H1 (cell line): ENCODE measurements around the gene NIFK. TPM values are rescaled to one million over a fixed set of nuclear protein-coding genes. Genes with fewer than 3 reads are reported as not detected.
A peak's percentile ranks its signal among the peaks of the same experiment; 100 is the strongest.

Experiments
- CTCF ChIA-PET: fragments of 300-600 bp; sonication (Branson Sonifier 250); formaldehyde crosslinking; loops from one replicate; lab custom pipeline; 2021; ENCODE audit not compliant: partially characterized antibody; lab: Charles Lee
- POLR2A ChIA-PET: fragments of 300-600 bp; sonication (Branson Sonifier 250); formaldehyde crosslinking; loops from one replicate; lab custom pipeline; 2021; ENCODE audit warnings: inconsistent platforms; ENCODE audit not compliant: partially characterized antibody; lab: Charles Lee
- DNase-seq, 2 experiments: peaks; one replicate each; pipeline versions ENCODE4 v3.0.0 to v3.0.0-alpha.2; 2010 to 2022; ENCODE audit warnings: low spot score in 2 of 2, low read depth in 1 of 2, mixed read lengths in 1 of 2
- FAIRE-seq: peaks from 2 replicates; lab custom pipeline; 2011; peaks lifted over from hg19 to GRCh38; lab: Jason Lieb, UNC
- H2AFZ ChIP-seq: 2 replicates; pipeline ENCODE4 v1.8.1; 2012; ENCODE audit warnings: low read length, inconsistent platforms
- H2AK5ac ChIP-seq: 2 replicates; pipeline ENCODE4 v1.6.1; 2013; ENCODE audit warnings: low read depth, low read length
- H2BK120ac ChIP-seq: replicated peaks from 2 replicates; pipeline ENCODE3; 2013; ENCODE audit warnings: low read depth, low read length, inconsistent platforms
- H2BK12ac ChIP-seq: 2 replicates; pipeline ENCODE4 v1.6.1; 2013; ENCODE audit warnings: low read depth, low read length
- H2BK15ac ChIP-seq: 2 replicates; pipeline ENCODE4 v1.6.1; 2013; ENCODE audit warnings: low read length
- H2BK20ac ChIP-seq: 2 replicates; pipeline ENCODE4 v1.6.1; 2013; ENCODE audit warnings: low read length
- H2BK5ac ChIP-seq: 2 replicates; pipeline ENCODE4 v1.6.1; 2013; ENCODE audit warnings: low read depth, low read length
- H3K14ac ChIP-seq: 2 replicates; pipeline ENCODE4 v1.6.1; 2013; ENCODE audit warnings: inconsistent platforms; ENCODE audit not compliant: insufficient read length
- H3K18ac ChIP-seq: 2 replicates; pipeline ENCODE4 v1.6.1; 2013; ENCODE audit warnings: low read length; ENCODE audit errors: extremely low read depth
- H3K23ac ChIP-seq: 2 replicates; pipeline ENCODE4 v1.6.1; 2013; ENCODE audit warnings: inconsistent platforms; ENCODE audit not compliant: insufficient read length
- H3K23me2 ChIP-seq: 2 replicates; pipeline ENCODE4 v1.6.1; 2013; ENCODE audit warnings: low read depth, low read length
- H3K27ac ChIP-seq: 2 replicates; pipeline ENCODE4 v1.6.1; 2011; ENCODE audit warnings: low read depth, low read length, inconsistent platforms
- H3K27me3 ChIP-seq, 4 experiments: replicated peaks in 1 of 4; 1 replicate in 1 of 4; 2 replicates in 3 of 4; pipeline versions ENCODE4 v1.6.1 to v1.8.1; 2011 to 2013; ENCODE audit warnings: low read length in 3 of 4, mild to moderate bottlenecking in 3 of 4, inconsistent platforms in 2 of 4, mixed read lengths in 2 of 4, moderate library complexity in 1 of 4; ENCODE audit not compliant: control insufficient read depth in 3 of 4, insufficient read depth in 3 of 4; ENCODE audit errors: extremely low read depth in 1 of 4
- H3K36me3 ChIP-seq, 4 experiments: 2 replicates each; pipeline versions ENCODE4 v1.6.1 to v1.8.1; 2011 to 2013; ENCODE audit warnings: mild to moderate bottlenecking in 4 of 4, low read length in 3 of 4, moderate library complexity in 2 of 4, control low read depth in 1 of 4, inconsistent platforms in 1 of 4; ENCODE audit not compliant: insufficient read depth in 4 of 4, control insufficient read depth in 2 of 4
- H3K4ac ChIP-seq: replicated peaks from 2 replicates; pipeline ENCODE3; 2013; ENCODE audit warnings: low read length, low read depth, mixed read lengths, inconsistent platforms; ENCODE audit not compliant: insufficient read length
- H3K4me1 ChIP-seq, 4 experiments: replicated peaks in 1 of 4; 1 replicate in 1 of 4; 2 replicates in 3 of 4; pipeline versions ENCODE4 v1.6.1 to v1.8.1; 2011 to 2013; ENCODE audit warnings: low read length in 3 of 4, inconsistent platforms in 2 of 4, mixed read lengths in 1 of 4; ENCODE audit not compliant: insufficient read depth in 4 of 4, control insufficient read depth in 3 of 4
- H3K4me2 ChIP-seq, 2 experiments: 2 replicates each; pipeline versions ENCODE4 v1.6.1 to v1.8.1; 2011 to 2013; ENCODE audit warnings: low read depth in 2 of 2, low read length in 2 of 2, control low read depth in 1 of 2, inconsistent platforms in 1 of 2, mild to moderate bottlenecking in 1 of 2; ENCODE audit not compliant: insufficient read depth in 1 of 2
- H3K4me3 ChIP-seq, 4 experiments: fragments of 200-600, 300-600 bp in 1 of 4; sonication (generic), shearing (Covaris generic), sonication (Bioruptor Twin) in 1 of 4; 2 replicates each; pipeline versions ENCODE4 v1.5.1 to v1.8.1; 2011 to 2016; ENCODE audit warnings: low read length in 4 of 4, low read depth in 3 of 4, control low read depth in 2 of 4, inconsistent platforms in 2 of 4, mild to moderate bottlenecking in 2 of 4, mixed read lengths in 1 of 4, moderate library complexity in 1 of 4; ENCODE audit not compliant: insufficient read depth in 2 of 4; ENCODE audit errors: extremely low read depth in 1 of 4
- H3K56ac ChIP-seq: replicated peaks from 2 replicates; pipeline ENCODE3; 2013; ENCODE audit warnings: low read depth, mild to moderate bottlenecking, mixed read lengths, low read length, inconsistent platforms; ENCODE audit not compliant: insufficient read length
- H3K79me1 ChIP-seq: 2 replicates; pipeline ENCODE4 v1.6.1; 2013; ENCODE audit warnings: low read depth, low read length, control low read depth
- H3K79me2 ChIP-seq, 2 experiments: 2 replicates each; pipeline versions ENCODE4 v1.6.1 to v1.8.1; 2012 to 2013; ENCODE audit warnings: low read length in 2 of 2, mild to moderate bottlenecking in 2 of 2, inconsistent platforms in 1 of 2; ENCODE audit not compliant: insufficient read depth in 2 of 2, control insufficient read depth in 1 of 2
- H3K9ac ChIP-seq, 4 experiments: replicated peaks in 1 of 4; 1 replicate in 1 of 4; 2 replicates in 3 of 4; pipeline versions ENCODE4 v1.6.1 to v1.8.1; 2011 to 2013; ENCODE audit warnings: low read depth in 3 of 4, low read length in 3 of 4, control low read depth in 2 of 4, mild to moderate bottlenecking in 2 of 4, moderate library complexity in 2 of 4, inconsistent platforms in 1 of 4; ENCODE audit errors: extremely low read depth in 1 of 4
- H3K9me3 ChIP-seq, 2 experiments: 2 replicates each; pipeline versions ENCODE4 v1.6.1 to v1.8.1; 2012 to 2013; ENCODE audit warnings: mild to moderate bottlenecking in 2 of 2, moderate library complexity in 2 of 2, control low read depth in 1 of 2, inconsistent platforms in 1 of 2, low read depth in 1 of 2, low read length in 1 of 2, mixed read lengths in 1 of 2; ENCODE audit not compliant: insufficient read depth in 2 of 2
- H4K20me1 ChIP-seq, 2 experiments: replicated peaks in 1 of 2; 2 replicates each; pipeline versions ENCODE3 to v1.8.1; 2011 to 2013; ENCODE audit warnings: inconsistent platforms in 2 of 2, low read length in 2 of 2, mild to moderate bottlenecking in 1 of 2; ENCODE audit not compliant: insufficient read depth in 2 of 2, control insufficient read depth in 1 of 2
- H4K5ac ChIP-seq: 2 replicates; pipeline ENCODE4 v1.6.1; 2013; ENCODE audit warnings: low read length, low read depth, mixed read lengths, inconsistent platforms; ENCODE audit not compliant: insufficient read length
- H4K8ac ChIP-seq: 2 replicates; pipeline ENCODE4 v1.8.0; 2013; ENCODE audit warnings: mild to moderate bottlenecking, moderate library complexity, low read length, inconsistent platforms; ENCODE audit not compliant: insufficient read depth; ENCODE audit errors: extremely low read depth
- H4K91ac ChIP-seq: replicated peaks from 2 replicates; pipeline ENCODE3; 2013; ENCODE audit warnings: low read length, mixed read lengths, inconsistent platforms; ENCODE audit not compliant: insufficient read length
- BACH1 ChIP-seq: IDR thresholded peaks from 2 replicates; pipeline ENCODE4 v1.6.1; 2012; ENCODE audit warnings: low read length, improper control_type of control experiment
- BCL11A ChIP-seq, 2 experiments: IDR thresholded peaks; one replicate each; pipeline ENCODE4 v1.6.1; 2011; ENCODE audit warnings: low read depth in 2 of 2, low read length in 2 of 2, mild to moderate bottlenecking in 2 of 2
- CHD1 ChIP-seq: IDR thresholded peaks from 2 replicates; pipeline ENCODE4 v1.6.1; 2012; ENCODE audit warnings: low read depth, low read length, improper control_type of control experiment
- EZH2 ChIP-seq: fragments of 200-600 bp; sonication (generic); IDR thresholded peaks from 2 replicates; pipeline ENCODE4 v1.7.1; 2012; ENCODE audit warnings: low read depth, mild to moderate bottlenecking, moderate library complexity, low read length, inconsistent platforms; ENCODE audit not compliant: severe bottlenecking
- POLR2A ChIP-seq, 2 experiments: IDR thresholded peaks; 1 replicate in 1 of 2; 2 replicates in 1 of 2; pipeline ENCODE4 v1.6.1; 2011; ENCODE audit warnings: low read depth in 2 of 2, low read length in 2 of 2, mild to moderate bottlenecking in 2 of 2; ENCODE audit errors: control extremely low read depth in 1 of 2
- POLR2AphosphoS5 ChIP-seq: IDR thresholded peaks from 2 replicates; pipeline ENCODE4 v1.6.1; 2011; ENCODE audit warnings: low read depth, low read length
- RAD21 ChIP-seq, 2 experiments: IDR thresholded peaks in 1 of 2; conservative IDR thresholded peaks in 1 of 2; 2 replicates each; pipeline ENCODE4 v1.6.1; 2011; ENCODE audit warnings: low read depth in 2 of 2, low read length in 2 of 2, improper control_type of control experiment in 1 of 2, inconsistent platforms in 1 of 2, mild to moderate bottlenecking in 1 of 2, moderate library complexity in 1 of 2
- SIN3A ChIP-seq, 2 experiments: IDR thresholded peaks in 1 of 2; conservative IDR thresholded peaks in 1 of 2; 2 replicates each; pipeline ENCODE4 v1.6.1; 2011 to 2012; ENCODE audit warnings: low read length in 2 of 2, improper control_type of control experiment in 1 of 2, low read depth in 1 of 2, mild to moderate bottlenecking in 1 of 2
- TAF1 ChIP-seq: IDR thresholded peaks from 2 replicates; pipeline ENCODE4 v1.6.1; 2011; ENCODE audit warnings: mild to moderate bottlenecking, low read depth, low read length
- TAF7 ChIP-seq: optimal IDR thresholded peaks from 2 replicates; pipeline ENCODE3; 2011; ENCODE audit warnings: low read depth, mild to moderate bottlenecking, inconsistent platforms, low read length, moderate library complexity, borderline replicate concordance
- TEAD4 ChIP-seq: IDR thresholded peaks from 2 replicates; pipeline ENCODE4 v1.6.1; 2012; ENCODE audit warnings: low read depth, low read length, inconsistent platforms, mixed read lengths
- WGBS, 2 experiments: shearing (Covaris generic) in 1 of 2; methylation state at CpG; one replicate each; pipeline versions ENCODE4 v1.1.6 to v1.1.7; 2013 to 2015; ENCODE audit warnings: low lambda C conversion rate in 2 of 2, mixed read lengths in 2 of 2, inconsistent platforms in 1 of 2, low coverage in 1 of 2, missing lambda C conversion rate in 1 of 2; ENCODE audit not compliant: insufficient replicate concordance in 2 of 2, insufficient coverage in 1 of 2, insufficient read length in 1 of 2; ENCODE audit errors: extremely low coverage in 1 of 2, missing lambda C conversion rate in 1 of 2; 5-methylcytosine and 5-hydroxymethylcytosine counted together
- polyA plus RNA-seq, 7 experiments: library from polyadenylated mRNA; depleted of rRNA in 3 of 7; stranded (reverse) in 5 of 7; unstranded in 2 of 7; fragments of >200 nt in 5 of 7; fragments of 200-250 nt in 2 of 7; gene quantifications; 1 replicate in 5 of 7; 2 replicates in 1 of 7; 4 replicates in 1 of 7; pipeline versions ENCODE4 v1.2.1 to v1.2.3, GENCODE V29; 2011 to 2013; ENCODE audit warnings: missing spikeins in 2 of 7, mixed read lengths in 2 of 7
- total RNA-seq: library from RNA; stranded (reverse); fragmentation: NEBNext Ultra II Directional; extraction: Animal tissue kit (Norgen Biotek cat#: 25700); gene quantifications from 2 replicates; pipeline ENCODE4 v1.2.1, GENCODE V29; 2021

NIFK gene
- total and polyA plus RNA-seq, 2 of the 8 experiments (the other 6 are each of a cell fraction or from before 2014, with no cell fraction given) = 24.4 to 117 TPM

GRCh38 chr2:121755237-121756111 lies 18.8 kb upstream of the NIFK start, which contains the start of gene TSN:
TSS of gene TSN (plus strand) at chr2:121755651. CDS start at chr2:121755780, 129 bp downstream.
- Histone ChIP-seq H3K4me3 (peak within 1 kb of the TSS; percentile 94 to 100 (median 96)), H4K5ac (peak within 1 kb of the TSS; percentile 72), H3K4me2 (peak within 1 kb of the TSS; percentile 73 to 76), H3K23me2 (peaks cover 9% of the 10 kb centered on the region), H2BK15ac (no peak within 1 kb of the TSS), H4K8ac (peak within 1 kb of the TSS; percentile 98; the same call in 1 of the 2 replicates), H2BK120ac (no peak within 1 kb of the TSS), H3K27ac (peak within 1 kb of the TSS; percentile 79), H3K27me3 (no peaks in the 10 kb centered on the region), H2BK20ac (no peak within 1 kb of the TSS), H3K14ac (no peak within 1 kb of the TSS), H3K18ac (peak within 1 kb of the TSS; percentile 83), H3K23ac (no peak within 1 kb of the TSS), H2AFZ (peak within 1 kb of the TSS; percentile 64; the same call in 1 of the 2 replicates), H2BK12ac (no peak within 1 kb of the TSS), H3K36me3 (peaks cover 6 to 28% (median 11%) of the 10 kb centered on the region in 4 experiments; a peak in 6 of 8 replicates), H2AK5ac (no peak within 1 kb of the TSS; the same call in 1 of the 2 replicates), H2BK5ac (peak within 1 kb of the TSS; percentile 89), H3K79me2 (peaks cover 7 to 47% of the 10 kb centered on the region in 2 experiments), H3K9me3 (no peaks in the 10 kb centered on the region), H3K4ac (peak within 1 kb of the TSS; percentile 78), H3K79me1 (no peaks in the 10 kb centered on the region), H3K4me1 (no peaks in the 10 kb centered on the region; a peak in 1 of 7 replicates), H4K20me1 (no peaks in the 10 kb centered on the region), H3K56ac (peak within 1 kb of the TSS; percentile 48), H3K9ac (peak within 1 kb of the TSS; percentile 80 to 94 (median 88)), H4K91ac (peak within 1 kb of the TSS; percentile 16)
- ChIA-PET CTCF (interaction anchor here (0.7 to 0.8 kb wide), 2 partner anchors 225 to 664 kb away, joined by 3 read pairs; partner anchors contain the start of gene RNU4ATAC), POLR2A (interaction anchor here (0.6 to 3.6 kb wide), 11 partner anchors 10 to 843 kb away, joined by 3 to 16 read pairs (median 4); partner anchors contain the start of genes NIFK and RNU4ATAC)
- FAIRE-seq (peak; percentile 7), DNase-seq (peak; percentile 94 to 96)
- WGBS, 2 experiments = 0% methylated on average over 66 of the region's 67 CpGs; no CpG with 5 or more reads in 1 of the 2 experiments
- TF ChIP-seq BACH1 = no peak
- TF ChIP-seq TEAD4 = no peak
- TF ChIP-seq TAF1 = peak; percentile 93
- no peak for TF ChIP-seq CHD1
- peak; percentile 52 for TF ChIP-seq TAF7
- TF ChIP-seq SIN3A (conservative IDR thresholded peaks at IDR 0.05 in 1 of 2, IDR thresholded peaks at IDR 0.05 in 1 of 2; ENCODE audit: low read depth in 1 of 2, low read length in 2 of 2) = peak; percentile 83 to 92
- peak; percentile 93 for TF ChIP-seq POLR2AphosphoS5
- no peak for TF ChIP-seq BCL11A (IDR thresholded peaks at IDR 0.05; ENCODE audit: low read depth in 2 of 2, low read length in 2 of 2)
- no peak; a peak in 1 of 4 replicates for TF ChIP-seq RAD21 (IDR thresholded peaks at IDR 0.05 in 1 of 2, conservative IDR thresholded peaks at IDR 0.05 in 1 of 2; ENCODE audit: low read depth in 2 of 2, low read length in 2 of 2)
- TF ChIP-seq EZH2 = peak; percentile 28
- TF ChIP-seq POLR2A (IDR thresholded peaks at IDR 0.05; ENCODE audit: control extremely low read depth in 1 of 2, low read depth in 2 of 2, low read length in 2 of 2) = peak; percentile 81 to 84
